GM18870 (cell line): ENCODE data around the gene CTSH.

ENCODE experiments used
- ATAC-seq: cut with Tn5 transposase; IDR thresholded peaks from one replicate; pipeline ENCODE4 v1.9.1; 2021; ENCODE audit warnings: moderate library complexity; ENCODE audit not compliant: unreplicated experiment

The CTSH gene

GRCh38 chr15:78978601-78979179 is 33.8 kb upstream of the CTSH start:
- ATAC-seq: no peak

GRCh38 chr15:78977591-78978347 is 32.9 kb upstream of the CTSH start:
- peak; percentile 20 for ATAC-seq

- peak; percentile 63 for ATAC-seq
Measured at GRCh38 chr15:78977091-78977571, 32.3 kb upstream of the CTSH start.

DNA sequence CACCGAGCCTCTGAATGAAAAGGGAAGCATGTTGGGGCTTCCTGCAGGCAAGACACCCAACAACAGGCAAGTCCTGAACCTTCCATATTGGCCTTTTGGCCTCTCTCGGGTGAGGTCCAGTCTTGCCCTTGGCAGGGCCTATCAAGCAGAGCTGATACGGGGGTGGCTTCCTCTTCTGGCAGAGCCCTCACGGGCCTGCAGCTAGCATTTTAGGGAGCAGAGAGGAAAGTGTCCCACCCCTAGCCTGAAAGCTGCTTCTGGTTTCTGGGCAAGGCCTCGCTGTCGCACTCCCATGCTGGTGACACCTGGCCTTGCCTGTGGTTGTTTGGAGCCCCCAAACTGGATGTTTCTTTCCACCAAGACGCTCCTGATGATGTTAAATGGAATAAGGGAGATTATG is 31.8 kb upstream of the CTSH start:
- ATAC-seq: peak; percentile 14

GRCh38 chr15:78974272-78974918 is 29.5 kb upstream of the CTSH start:
- no peak for ATAC-seq

DNA sequence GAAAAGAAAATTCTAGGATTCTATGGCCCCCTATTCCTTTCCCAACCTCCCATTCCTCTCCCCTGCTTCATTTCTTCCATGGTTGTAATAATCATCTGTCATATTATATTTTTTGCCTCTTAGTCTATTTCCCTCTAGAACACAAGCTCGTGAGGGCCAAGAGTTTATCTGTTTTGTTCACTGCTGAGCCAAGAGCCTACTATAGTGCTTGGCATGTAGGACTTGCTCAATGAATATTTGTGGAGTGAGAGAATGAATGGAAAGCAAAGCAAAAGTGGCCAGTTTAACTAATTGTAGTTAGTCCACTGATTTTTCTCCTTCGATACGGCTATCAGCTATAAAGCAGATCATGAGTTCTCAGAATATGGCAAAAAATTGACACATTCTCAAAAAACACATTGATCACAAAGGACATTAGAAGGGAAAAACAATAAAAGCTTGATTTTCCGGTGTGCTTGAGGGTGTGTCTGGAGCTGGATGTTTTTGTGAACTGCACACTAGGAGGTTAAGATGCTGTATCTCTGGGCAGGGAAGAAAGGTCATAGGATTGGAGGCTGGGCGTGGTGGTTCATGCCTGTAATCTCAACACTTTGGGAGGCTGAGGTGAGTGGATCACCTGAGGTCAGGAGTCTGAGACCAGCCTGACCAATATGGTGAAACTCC is 25.0 kb upstream of the CTSH start:
- no peak for ATAC-seq

DNA sequence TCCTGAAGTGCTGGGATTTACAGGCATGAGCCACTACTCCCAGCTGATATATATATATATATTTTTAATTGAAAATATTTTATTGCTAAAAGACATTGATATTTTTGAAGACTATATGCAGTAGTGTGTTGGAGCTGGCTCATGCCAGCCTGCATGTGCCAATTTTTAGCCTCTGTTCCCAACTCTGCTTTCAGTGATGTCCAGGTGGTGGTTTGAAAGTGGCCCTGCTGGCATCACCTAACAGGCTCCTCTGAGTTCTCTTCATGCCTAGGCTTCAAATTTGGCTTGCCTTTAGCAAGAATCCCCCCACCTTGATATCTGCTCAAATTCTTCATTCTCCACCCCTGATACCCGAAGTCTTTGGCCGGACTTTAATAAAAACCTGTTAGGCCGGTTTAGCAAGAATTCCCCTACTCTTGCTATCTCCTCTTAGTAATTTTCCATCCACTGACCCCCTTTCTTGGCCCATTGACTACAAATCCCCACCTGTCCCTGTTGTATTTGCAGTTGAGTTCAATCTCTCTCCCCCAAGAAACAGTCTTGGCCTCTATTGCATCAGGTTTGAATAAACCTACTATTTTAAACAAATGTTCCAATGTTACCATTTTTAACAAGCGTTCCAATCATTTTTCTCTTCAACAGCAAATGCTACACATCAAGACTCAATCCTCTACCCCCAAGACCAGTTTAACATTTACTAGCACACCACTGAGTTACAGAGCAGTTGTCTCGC is 23.9 kb upstream of the CTSH start:
- no peak for ATAC-seq

DNA sequence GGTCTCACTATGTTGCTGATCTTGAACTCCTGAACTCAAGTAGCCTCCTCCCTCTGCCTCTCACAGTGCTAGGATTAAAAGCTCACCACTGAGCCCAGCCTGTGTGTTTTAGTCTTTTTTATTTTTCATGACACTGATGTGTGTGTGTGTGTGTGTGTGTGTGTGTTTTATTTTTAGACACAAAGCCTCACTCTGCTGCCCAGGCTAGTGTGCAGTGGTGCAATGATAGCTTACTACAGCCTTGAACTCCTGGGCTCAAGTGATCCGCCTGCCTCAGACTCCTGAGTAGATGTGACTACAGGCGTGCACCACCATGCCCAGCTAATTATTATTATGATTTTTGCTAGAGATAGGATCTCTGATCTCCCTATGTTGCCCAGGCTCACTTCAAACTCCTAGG is 23.3 kb upstream of the CTSH start:
- ATAC-seq: no peak

DNA sequence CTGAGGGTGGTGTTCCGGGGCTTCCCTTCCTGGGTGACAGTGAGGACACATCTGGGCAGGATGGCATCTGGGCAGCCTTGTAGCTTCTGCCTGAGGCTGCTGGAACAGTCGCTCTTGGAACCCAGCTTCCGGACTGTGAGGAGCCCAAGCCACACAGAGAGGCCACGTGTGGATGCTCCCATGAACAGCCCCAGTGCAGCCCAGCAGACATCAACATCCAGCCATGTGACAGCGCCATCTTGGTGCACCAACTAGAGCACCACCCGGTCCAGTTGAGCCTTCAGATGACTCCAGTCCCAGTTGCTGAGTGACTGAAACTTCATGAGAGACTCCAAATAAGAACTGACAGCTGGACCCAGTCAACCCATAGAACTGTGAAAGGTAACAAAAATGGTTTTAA is 15.5 kb upstream of the CTSH start:
- ATAC-seq: no peak

DNA sequence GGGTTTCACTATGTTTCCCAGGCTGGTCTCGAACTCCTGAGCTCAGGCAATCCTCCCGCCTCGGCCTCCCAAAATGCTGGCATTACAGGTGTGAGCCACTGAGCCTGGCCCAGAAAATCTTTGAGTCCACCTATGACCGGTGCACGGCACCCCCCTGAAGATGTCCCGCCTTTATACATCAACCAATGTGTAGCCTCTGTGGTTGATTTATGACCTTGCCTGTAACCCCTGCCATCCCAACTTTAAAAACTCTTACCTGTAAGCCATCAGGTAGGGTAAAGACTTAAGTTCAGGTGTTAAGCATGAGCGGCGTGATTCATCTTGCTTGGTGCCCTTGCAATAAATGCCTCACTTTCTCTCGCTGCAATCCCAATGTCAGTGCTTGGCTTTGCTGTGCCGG is 14.5 kb upstream of the CTSH start:
- no peak for ATAC-seq

- ATAC-seq: no peak
Measured at GRCh38 chr15:78957416-78958093, 12.7 kb upstream of the CTSH start.

DNA sequence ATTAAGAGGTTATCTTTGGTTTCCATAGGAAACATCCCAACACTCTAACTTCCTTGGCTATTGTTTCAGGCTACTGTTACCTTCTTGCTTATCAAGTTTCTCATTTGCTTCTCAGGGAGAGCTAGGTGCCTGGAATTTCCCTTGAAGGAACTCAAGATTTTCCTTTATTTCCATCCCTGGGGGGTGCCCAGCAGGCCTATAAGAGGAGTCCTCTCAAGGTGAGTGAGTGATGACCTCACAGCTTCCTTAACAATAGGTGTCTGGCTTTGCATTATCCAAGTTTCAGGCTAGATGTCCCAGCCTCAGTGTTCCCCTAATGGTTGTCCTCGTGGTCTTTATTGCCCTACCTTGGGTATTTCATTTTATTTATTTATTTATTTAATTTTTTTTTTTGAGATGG is 12.1 kb upstream of the CTSH start:
- ATAC-seq: no peak

DNA sequence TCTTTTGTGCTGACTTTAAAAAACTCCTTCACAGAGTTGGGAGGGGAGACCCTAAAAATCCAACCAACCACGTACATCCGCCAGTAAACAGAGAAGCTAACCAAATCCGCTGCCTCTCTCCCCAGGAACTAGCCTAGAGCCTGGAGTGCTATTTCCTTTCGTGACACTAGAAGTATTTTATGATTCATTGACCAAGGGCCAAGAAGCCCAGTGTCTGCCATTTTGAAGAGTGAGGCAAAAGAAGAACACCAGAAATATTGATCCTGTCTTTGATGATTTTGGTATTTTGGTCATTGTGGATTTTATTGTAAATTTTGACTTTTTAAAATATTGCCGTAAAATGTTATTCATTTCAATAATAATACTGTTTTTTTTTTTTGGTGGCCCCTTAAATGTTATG is 10.5 kb upstream of the CTSH start:
- no peak for ATAC-seq

- no peak for ATAC-seq
Measured at GRCh38 chr15:78951841-78952238, 7.0 kb upstream of the CTSH start.

- no peak for ATAC-seq
Measured at GRCh38 chr15:78950902-78951840, 6.3 kb upstream of the CTSH start.

GRCh38 chr15:78950343-78950742 is 5.5 kb upstream of the CTSH start:
- ATAC-seq: no peak

DNA sequence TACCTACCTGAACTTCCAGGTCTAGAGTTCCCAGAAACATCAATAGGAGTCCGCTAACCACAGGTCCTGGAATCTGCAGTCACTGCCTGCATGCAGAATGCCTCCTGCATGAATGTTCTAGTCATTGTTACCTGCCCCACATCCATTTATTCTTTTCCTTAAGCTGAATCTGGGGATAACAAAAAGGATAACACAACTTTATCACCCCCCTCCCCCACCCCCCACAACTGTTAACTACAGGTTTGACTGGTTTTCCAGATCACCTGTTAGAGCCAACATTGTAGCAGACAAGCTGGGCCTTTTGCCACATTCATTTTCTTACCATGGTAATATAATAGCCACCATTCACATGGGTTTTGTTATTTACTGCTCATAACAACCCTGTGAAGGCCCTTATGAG is 4.6 kb upstream of the CTSH start:
- ATAC-seq: no peak

- no peak for ATAC-seq
Measured at GRCh38 chr15:78947506-78947905, 2.7 kb upstream of the CTSH start.

DNA sequence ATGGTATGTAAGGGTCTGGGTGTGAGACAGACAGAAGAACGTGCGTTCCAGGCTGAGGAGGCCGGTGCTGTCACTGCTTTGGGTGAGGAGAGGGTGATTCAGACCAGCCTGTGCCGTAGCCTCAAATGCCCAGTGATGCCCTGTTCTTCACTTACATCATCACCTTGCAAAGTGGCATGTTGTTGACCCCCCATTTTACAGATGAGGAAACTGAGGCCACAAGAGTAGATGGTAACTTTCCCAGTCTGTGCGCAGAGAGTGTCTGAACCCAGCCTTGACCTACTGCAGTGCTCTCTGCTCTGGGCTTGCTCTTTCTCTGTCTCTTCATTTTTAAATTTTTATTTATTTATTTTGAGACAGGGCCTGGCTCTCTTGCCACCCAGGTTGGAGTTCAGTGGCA is 1.6 kb upstream of the CTSH start:
- ATAC-seq: no peak
